Activated T-helper 1 cell treated with anti-CD3 and anti-CD28 coated beads, Interleukin-12 subunit alpha, Interleukin-12 subunit beta, Interleukin-2, Interleukin-4 antibody, amounts not matched to agents 30 ng/mL and 10 ng/mL and 1 ng/mL, durations not matched to agents 14 hours and 24 hours and 36 hours (primary cell): ENCODE data around the gene CLIP1. TPM values are rescaled to one million over a fixed set of nuclear protein-coding genes. Genes with fewer than 3 reads are reported as not detected.

Experiments
- DNase-seq: peaks from one replicate; pipeline ENCODE4 v3.0.0; 2021; ENCODE audit warnings: low spot score
- H3K27ac Mint-ChIP-seq: one replicate; pipeline ENCODE4 v1.8.0; 2021; ENCODE audit warnings: mild to moderate bottlenecking, mixed read lengths
- H3K27me3 Mint-ChIP-seq: one replicate; pipeline ENCODE4 v1.8.0; 2022; ENCODE audit warnings: mild to moderate bottlenecking, moderate library complexity, mixed read lengths; ENCODE audit not compliant: insufficient read depth
- H3K36me3 Mint-ChIP-seq: one replicate; pipeline ENCODE4 v1.8.0; 2021; ENCODE audit warnings: low read depth, mixed read lengths
- H3K4me1 Mint-ChIP-seq: one replicate; pipeline ENCODE4 v1.8.0; 2021; ENCODE audit warnings: low read depth, mixed read lengths
- H3K4me3 Mint-ChIP-seq: one replicate; pipeline ENCODE4 v1.8.0; 2021; ENCODE audit warnings: mild to moderate bottlenecking, moderate library complexity, mixed read lengths
- H3K9me3 Mint-ChIP-seq: one replicate; pipeline ENCODE4 v1.8.0; 2021; ENCODE audit warnings: mixed read lengths
- intact Hi-C: fragments of 100-400 bp; cut with micrococcal nuclease; formaldehyde crosslinking; loops from one replicate; pipeline ENCODE4 v1.15.1; 2024
- total RNA-seq: library from RNA; stranded (reverse); gene quantifications from 2 replicates; pipeline ENCODE4 v1.2.3, GENCODE V29; 2022

The CLIP1 gene
- total RNA-seq, 1 donor from 2014 or later, result 64.1 TPM

DNA sequence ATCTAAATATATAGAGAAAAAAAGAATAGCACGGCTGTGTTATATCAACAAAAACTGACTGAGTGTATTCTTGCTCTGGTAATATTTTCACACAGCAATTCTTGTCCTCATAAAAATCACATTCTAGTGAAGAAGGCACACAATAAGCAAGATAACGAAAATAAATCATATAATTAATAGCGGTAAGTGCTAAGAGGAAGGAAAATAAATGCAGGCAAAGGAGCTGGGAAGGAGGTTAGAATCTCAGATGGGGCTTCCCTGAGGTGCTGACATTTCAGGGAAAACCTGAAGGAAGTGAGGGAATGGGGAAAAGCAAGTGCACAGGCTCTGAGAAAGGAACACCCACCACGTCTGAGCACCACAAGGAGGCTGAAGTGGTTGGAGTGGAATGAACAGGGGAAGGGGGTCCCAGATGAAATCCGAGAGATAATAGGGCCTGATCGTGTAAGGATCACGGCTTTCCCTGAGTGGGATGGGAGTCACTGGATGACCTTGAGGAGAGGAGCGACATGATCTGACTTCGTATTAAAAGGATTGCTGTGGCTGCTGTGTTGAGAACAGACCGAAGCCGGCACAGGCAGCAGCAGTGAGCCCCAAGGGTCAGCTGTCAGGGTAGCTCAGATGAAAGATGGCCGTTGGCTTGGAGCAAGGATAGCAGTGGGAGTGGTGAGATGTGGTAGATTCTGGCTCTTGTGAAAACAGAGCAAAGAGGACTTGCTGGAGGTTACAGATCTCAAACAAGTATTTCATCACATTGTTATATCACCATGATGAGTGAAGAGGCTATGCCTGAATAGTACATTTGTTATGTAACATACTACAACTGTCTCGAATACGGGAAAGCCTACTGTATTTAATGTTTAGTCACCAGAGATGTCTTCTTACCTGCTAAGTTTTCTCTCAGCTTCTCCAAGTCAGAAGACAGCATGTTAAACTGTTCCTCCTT, 89.1 kb downstream of the CLIP1 start:
- H3K27ac Mint-ChIP-seq, result no peak overlapping the region

GRCh38 chr12:122327494-122328385, 94.7 kb downstream of the CLIP1 start:
- Mint-ChIP-seq H3K27me3 (no peaks in the 10 kb centered on the region), H3K4me1 (peaks cover 24% of the 10 kb centered on the region), H3K36me3 (peaks cover 25% of the 10 kb centered on the region), H3K4me3 (peak overlapping the region; percentile 1), H3K27ac (peak overlapping the region; percentile 31), H3K9me3 (no peaks in the 10 kb centered on the region)
- no peak for DNase-seq
- intact Hi-C loops, result no loop called here

More for the DNA sequence above, 89.1 kb downstream of the CLIP1 start:
- H3K27me3 Mint-ChIP-seq, result no peaks in the 10 kb centered on the region
- no peak overlapping the region for H3K4me3 Mint-ChIP-seq
- peaks cover 18% of the 10 kb centered on the region for H3K4me1 Mint-ChIP-seq
- H3K9me3 Mint-ChIP-seq, result no peaks in the 10 kb centered on the region
- intact Hi-C loops, result no loop called here
- peaks cover 16% of the 10 kb centered on the region for H3K36me3 Mint-ChIP-seq
- no peak for DNase-seq

GRCh38 chr12:122327014-122327413, 95.5 kb downstream of the CLIP1 start:
- no peak for DNase-seq
- Mint-ChIP-seq H3K27ac (peak overlapping the region; percentile 68), H3K27me3 (no peaks in the 10 kb centered on the region), H3K4me3 (peak overlapping the region; percentile 23), H3K4me1 (peaks cover 24% of the 10 kb centered on the region), H3K36me3 (peaks cover 29% of the 10 kb centered on the region), H3K9me3 (no peaks in the 10 kb centered on the region)
- intact Hi-C loops, result no loop called here

- DNase-seq, result peak; percentile 6
- Mint-ChIP-seq H3K4me1 (peaks cover 24% of the 10 kb centered on the region), H3K27ac (peak overlapping the region; percentile 68), H3K4me3 (peak overlapping the region; percentile 23), H3K27me3 (no peaks in the 10 kb centered on the region), H3K36me3 (peaks cover 29% of the 10 kb centered on the region), H3K9me3 (no peaks in the 10 kb centered on the region)
- intact Hi-C loops, result no loop called here
Observed at GRCh38 chr12:122326586-122326985, 95.9 kb downstream of the CLIP1 start.

DNA sequence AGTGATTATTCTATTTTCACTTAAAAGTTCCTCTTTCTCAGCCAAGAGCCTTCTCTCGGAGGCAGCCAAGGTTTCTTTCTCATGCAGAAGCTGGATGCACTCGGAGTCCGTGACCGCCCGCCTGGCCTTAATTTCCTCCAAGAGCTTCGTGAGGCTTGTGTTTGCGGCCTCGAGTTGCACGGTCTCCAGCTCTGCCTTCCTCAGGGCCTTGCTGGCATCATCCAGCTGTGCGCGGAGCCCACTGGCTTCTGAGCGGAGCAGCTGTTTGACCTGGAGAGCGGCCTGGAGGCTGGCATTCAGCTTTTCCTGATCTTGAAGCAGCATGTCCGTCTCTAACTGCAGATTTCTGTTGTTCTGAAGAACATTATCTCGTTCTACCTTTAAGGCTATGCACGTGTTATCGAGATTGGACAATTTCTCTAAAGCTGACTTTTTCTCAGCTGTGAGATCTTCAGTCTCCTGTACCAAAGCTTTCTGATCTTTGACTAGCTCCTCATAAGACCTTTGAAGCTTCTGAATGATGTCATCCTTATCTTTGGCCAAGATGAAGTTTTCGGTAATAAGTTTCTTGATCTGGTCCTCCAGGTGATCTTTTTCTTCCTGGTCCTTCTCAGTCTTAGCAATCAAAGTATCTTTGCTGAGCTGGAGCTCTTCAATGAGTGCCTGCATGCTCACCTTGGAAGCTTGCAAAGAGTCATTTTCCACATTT, 99.0 kb downstream of the CLIP1 start:
- intact Hi-C loops, result no loop called here
- no peaks in the 10 kb centered on the region for H3K27me3 Mint-ChIP-seq
- H3K36me3 Mint-ChIP-seq, result peaks cover 34% of the 10 kb centered on the region
- no peak for DNase-seq
- no peaks in the 10 kb centered on the region for H3K9me3 Mint-ChIP-seq
- peaks cover 24% of the 10 kb centered on the region for H3K4me1 Mint-ChIP-seq
- no peak overlapping the region for H3K4me3 Mint-ChIP-seq
- no peak overlapping the region for H3K27ac Mint-ChIP-seq

- no peaks in the 10 kb centered on the region for H3K27me3 Mint-ChIP-seq
- no peak overlapping the region for H3K4me3 Mint-ChIP-seq
- intact Hi-C loops, result no loop called here
- H3K9me3 Mint-ChIP-seq, result no peaks in the 10 kb centered on the region
- no peak for DNase-seq
- H3K27ac Mint-ChIP-seq, result no peak overlapping the region
- H3K4me1 Mint-ChIP-seq, result peaks cover 15% of the 10 kb centered on the region
- H3K36me3 Mint-ChIP-seq, result peaks cover 34% of the 10 kb centered on the region
Observed at GRCh38 chr12:122322501-122322900, 100.0 kb downstream of the CLIP1 start.

DNA sequence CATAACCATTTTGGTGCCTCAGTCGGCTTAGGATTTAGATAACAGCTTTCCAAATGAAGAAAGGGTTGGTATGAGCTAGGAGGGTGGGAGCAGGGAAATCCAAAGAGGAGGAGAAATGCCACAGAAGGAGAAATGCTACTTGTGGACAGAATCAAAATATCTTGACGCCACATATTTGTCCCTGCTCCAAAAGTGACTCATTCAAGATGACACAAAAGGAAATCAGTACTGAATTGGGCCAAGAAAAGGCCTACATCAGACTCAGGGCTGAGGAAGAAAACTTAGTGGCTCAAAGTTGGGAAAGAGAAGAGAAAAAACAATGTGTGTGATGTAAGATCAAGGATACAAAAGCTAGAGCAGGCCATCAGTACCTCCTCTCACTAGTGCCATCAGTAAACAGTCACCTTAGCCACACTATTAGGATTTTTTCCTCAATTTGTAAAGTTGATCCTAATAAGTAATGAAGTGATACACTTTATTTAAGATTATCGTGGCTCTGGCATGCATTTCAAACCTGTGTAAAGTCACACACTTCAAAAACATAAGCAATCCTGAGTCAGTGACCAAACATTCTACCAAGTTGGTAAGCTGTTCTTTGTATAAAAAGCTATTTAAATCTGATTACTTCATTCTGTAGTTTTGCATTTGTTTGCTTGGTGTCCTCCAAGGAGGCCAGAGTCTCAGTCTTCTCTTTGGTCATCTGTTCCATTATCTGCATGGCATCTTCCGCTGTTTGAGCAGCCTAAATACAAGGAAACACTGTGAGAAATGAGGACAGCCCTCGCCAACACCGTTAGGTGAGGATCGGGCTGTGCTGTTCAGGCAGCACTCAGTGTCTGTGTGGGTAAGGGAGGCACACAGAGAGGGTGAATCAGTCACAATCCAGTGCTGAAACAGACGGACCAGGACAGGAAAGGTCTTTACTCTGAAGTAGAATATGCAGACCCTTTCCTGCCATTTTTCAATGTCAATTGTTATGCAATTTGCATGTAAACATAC, 103.6 kb downstream of the CLIP1 start:
- Mint-ChIP-seq H3K4me1 (no peaks in the 10 kb centered on the region), H3K27me3 (no peaks in the 10 kb centered on the region), H3K9me3 (no peaks in the 10 kb centered on the region), H3K4me3 (no peak overlapping the region), H3K36me3 (peaks cover 32% of the 10 kb centered on the region), H3K27ac (no peak overlapping the region)
- no peak for DNase-seq
- intact Hi-C loops, result no loop called here

- Mint-ChIP-seq H3K9me3 (no peaks in the 10 kb centered on the region), H3K36me3 (peaks cover 10% of the 10 kb centered on the region), H3K27me3 (no peaks in the 10 kb centered on the region), H3K27ac (no peak overlapping the region), H3K4me3 (no peak overlapping the region), H3K4me1 (no peaks in the 10 kb centered on the region)
- DNase-seq, result no peak
- intact Hi-C loops, result no loop called here
Observed at GRCh38 chr12:122312926-122313325, 109.5 kb downstream of the CLIP1 start.

GRCh38 chr12:122311696-122312095, 110.8 kb downstream of the CLIP1 start:
- Mint-ChIP-seq H3K27ac (no peak overlapping the region), H3K36me3 (peaks cover 6% of the 10 kb centered on the region), H3K9me3 (no peaks in the 10 kb centered on the region), H3K4me3 (no peak overlapping the region), H3K4me1 (no peaks in the 10 kb centered on the region), H3K27me3 (no peaks in the 10 kb centered on the region)
- no peak for DNase-seq
- intact Hi-C loops, result no loop called here

- Mint-ChIP-seq H3K27ac (no peak overlapping the region), H3K27me3 (no peaks in the 10 kb centered on the region), H3K4me1 (no peaks in the 10 kb centered on the region), H3K4me3 (no peak overlapping the region), H3K36me3 (peaks cover 9% of the 10 kb centered on the region), H3K9me3 (no peaks in the 10 kb centered on the region)
- intact Hi-C loops, result no loop called here
- DNase-seq, result no peak
Observed at GRCh38 chr12:122310626-122311333, 111.7 kb downstream of the CLIP1 start.

DNA sequence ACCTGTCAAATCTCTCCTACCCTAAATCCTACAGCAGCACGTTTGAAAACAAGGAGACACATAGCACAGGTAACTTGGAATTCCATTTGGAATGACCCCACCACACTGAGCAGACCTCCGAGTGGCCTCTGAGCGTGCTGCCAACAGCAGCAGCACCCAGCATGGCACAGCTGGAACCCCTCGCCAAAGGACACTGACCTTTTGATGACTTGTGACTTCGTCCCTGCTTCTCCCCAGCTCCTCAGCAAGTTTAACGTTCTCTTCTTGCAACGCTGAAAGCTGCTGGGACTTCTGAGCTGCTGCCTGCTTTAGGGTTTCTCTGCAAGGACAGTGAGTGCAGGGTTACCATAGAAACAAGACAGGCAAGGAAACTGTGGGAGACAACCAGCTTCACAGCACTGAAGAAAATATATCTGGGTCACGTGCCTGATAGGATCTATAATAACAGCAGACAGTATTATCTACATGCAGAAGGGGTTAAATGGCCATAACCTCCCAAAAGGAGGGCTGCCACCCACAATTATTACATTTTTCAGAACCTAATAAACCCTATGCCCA, 112.8 kb downstream of the CLIP1 start:
- Mint-ChIP-seq H3K27ac (no peak overlapping the region), H3K27me3 (no peaks in the 10 kb centered on the region), H3K4me1 (no peaks in the 10 kb centered on the region), H3K4me3 (no peak overlapping the region), H3K36me3 (peaks cover 4% of the 10 kb centered on the region), H3K9me3 (no peaks in the 10 kb centered on the region)
- DNase-seq, result no peak
- intact Hi-C loops, result no loop called here
